Spleen (tissue), 7 donors: Measurements from ENCODE around the gene APLF.

Experiments
- CTCF ChIP-seq, 11 experiments: fragments of 200-600 bp in 7 of 11; fragments of 450-650 bp in 4 of 11; sonication (generic) in 4 of 11; IDR thresholded peaks in 8 of 11; conservative IDR thresholded peaks in 3 of 11; 1 replicate in 7 of 11; 2 replicates in 4 of 11; pipeline versions ENCODE4 v1.4.0 to v1.8.0; 2016 to 2021; ENCODE audit warnings: antibody characterized with exemption in 11 of 11, inconsistent platforms in 4 of 11, mild to moderate bottlenecking in 1 of 11
- POLR2A ChIP-seq, 3 donors: fragments of 450-650 bp; IDR thresholded peaks; one replicate each; pipeline ENCODE4 v1.5.1; 2017; ENCODE audit warnings: antibody characterized with exemption in 3 of 3, mild to moderate bottlenecking in 1 of 3
- donor health status: DM: no; HTN: no; CAD: no; lungs with moderate emphysema.
- donor health status: DM: no; HTN: no; CAD: no.
- donor health status: DM: no; HTN: no; CAD: no.

- no peak for TF ChIP-seq POLR2A (IDR thresholded peaks at IDR 0.05)
- TF ChIP-seq CTCF (IDR thresholded peaks at IDR 0.05 in 8 of 11, conservative IDR thresholded peaks at IDR 0.05 in 3 of 11) = no peak
These were observed 126.7 kb downstream of the APLF start for GRCh38 chr2:68594041-68594440.
